CD4-positive, alpha-beta T cell treated with Interleukin-10 for 1 hour (primary cell): ENCODE data around the gene PON1.
A peak's percentile ranks its signal among the peaks of the same experiment; 100 is the strongest.

Experiments used
- DNase-seq: peaks from one replicate; pipeline ENCODE4 v3.0.0-alpha.2; 2020

PON1 gene

GRCh38 chr7:95324431-95324830 lies at the start of gene PON1:
Gene PON1, minus strand, starts transcription at chr7:95324532. Its CDS starts 57 bp downstream, at chr7:95324475.
- DNase-seq = no peak

- DNase-seq = no peak
These were observed 49.0 kb upstream of the PON1 start for GRCh38 chr7:95373323-95373722.

GRCh38 chr7:95368235-95368634 lies 43.9 kb upstream of the PON1 start:
- DNase-seq = no peak

GRCh38 chr7:95367606-95368005 lies 43.3 kb upstream of the PON1 start:
- DNase-seq = no peak

GRCh38 chr7:95365151-95365550 lies 40.8 kb upstream of the PON1 start:
- no peak for DNase-seq

- no peak for DNase-seq
These were observed 33.3 kb upstream of the PON1 start for GRCh38 chr7:95357623-95358022.

- no peak for DNase-seq
These were observed 18.4 kb upstream of the PON1 start for GRCh38 chr7:95342642-95343307.

GRCh38 chr7:95342029-95342428 lies 17.7 kb upstream of the PON1 start:
- DNase-seq = no peak

GRCh38 chr7:95340491-95340890 lies 16.2 kb upstream of the PON1 start:
- DNase-seq = no peak

- DNase-seq = no peak
These were observed 14.5 kb upstream of the PON1 start for GRCh38 chr7:95338832-95339231.

GRCh38 chr7:95335093-95335492 lies 10.8 kb upstream of the PON1 start:
- DNase-seq = no peak

- no peak for DNase-seq
These were observed 10.1 kb upstream of the PON1 start for GRCh38 chr7:95334447-95334846.

GRCh38 chr7:95330961-95331337 lies 6.6 kb upstream of the PON1 start:
- DNase-seq = peak; percentile 2

- peak; percentile 44 for DNase-seq
These were observed 6.0 kb upstream of the PON1 start for GRCh38 chr7:95330204-95330960.

GRCh38 chr7:95327356-95327755 lies 3.0 kb upstream of the PON1 start:
- no peak for DNase-seq

- no peak for DNase-seq
These were observed 762 bp downstream of the PON1 start for GRCh38 chr7:95323410-95324129.

- no peak for DNase-seq
These were observed 1.5 kb downstream of the PON1 start for GRCh38 chr7:95322854-95323253.

- DNase-seq = no peak
These were observed 1.9 kb downstream of the PON1 start for GRCh38 chr7:95322396-95322795.

GRCh38 chr7:95321720-95322119 lies 2.6 kb downstream of the PON1 start:
- DNase-seq = no peak

GRCh38 chr7:95320651-95321050 lies 3.7 kb downstream of the PON1 start:
- no peak for DNase-seq

- no peak for DNase-seq
These were observed 4.8 kb downstream of the PON1 start for GRCh38 chr7:95319570-95319969.

- DNase-seq = no peak
These were observed 5.7 kb downstream of the PON1 start for GRCh38 chr7:95318501-95319100.

GRCh38 chr7:95317966-95318365 lies 6.4 kb downstream of the PON1 start:
- DNase-seq = no peak

GRCh38 chr7:95317546-95317945 lies 6.8 kb downstream of the PON1 start:
- DNase-seq = no peak
